MM.1S (cell line): ENCODE measurements around the gene CCDC91.

ENCODE experiments used
- CTCF ChIP-seq: fragments of 300-600 bp; sonication (generic); IDR thresholded peaks from 2 replicates; pipeline ENCODE4 v1.5.1; 2016; ENCODE audit warnings: antibody characterized with exemption, low read length, mixed read lengths
- EZH2phosphoT487 ChIP-seq: fragments of 300-600 bp; sonication (generic); IDR thresholded peaks from 2 replicates; pipeline ENCODE4 v1.6.1; 2018; ENCODE audit warnings: antibody characterized with exemption, low read length

GRCh38 chr12:28308891-28309290 is 118.6 kb downstream of the CCDC91 start:
- TF ChIP-seq EZH2phosphoT487 (no peak), CTCF (no peak)
